Gastroesophageal sphincter (tissue), 4 donors: ENCODE measurements around the gene VPREB1. TPM values are rescaled to one million over a fixed set of nuclear protein-coding genes. Genes with fewer than 3 reads are reported as not detected.
"Not testable (repeated sequence)": the region's sequence is repeated elsewhere in the genome, so short reads cannot be mapped to it uniquely, and the experiment has no call there.

Experiments
- ATAC-seq: fragments of 150-250 bp; one replicate; pipeline ENCODE4 v1.9.1; 2016; ENCODE audit warnings: mild to moderate bottlenecking, moderate library complexity
- H3K27ac ChIP-seq, 4 donors: fragments of 200-600 bp; sonication (generic) in 3 of 4; 1 replicate in 3 of 4; 2 replicates in 1 of 4; pipeline ENCODE4 v1.5.1; 2016 to 2019
- H3K27me3 ChIP-seq: fragments of 200-600 bp; sonication (generic); one replicate; pipeline ENCODE4 v1.5.1; 2019
- H3K36me3 ChIP-seq, 2 donors: fragments of 200-600 bp; sonication (generic); one replicate each; pipeline ENCODE4 v1.5.1; 2019; ENCODE audit warnings: control low read depth in 1 of 2
- H3K4me1 ChIP-seq, 3 donors: fragments of 200-600 bp; sonication (generic); 1 replicate in 2 of 3; 2 replicates in 1 of 3; pipeline ENCODE4 v1.5.1; 2016 to 2019; ENCODE audit warnings: control low read depth in 2 of 3
- H3K4me3 ChIP-seq, 2 donors: fragments of 200-600 bp; sonication (generic); one replicate each; pipeline ENCODE4 v1.5.1; 2019; ENCODE audit warnings: mild to moderate bottlenecking in 1 of 2, moderate library complexity in 1 of 2
- H3K9me3 ChIP-seq, 3 donors: fragments of 200-600 bp; sonication (generic); one replicate each; pipeline ENCODE4 v1.5.1; 2017 to 2019; ENCODE audit warnings: control low read depth in 2 of 3
- CTCF ChIP-seq, 4 experiments: fragments of 200-600 bp in 2 of 4; fragments of 450-650 bp in 2 of 4; sonication (generic) in 1 of 4; IDR thresholded peaks; one replicate each; pipeline ENCODE4 v1.5.1; 2017 to 2019; ENCODE audit warnings: antibody characterized with exemption in 4 of 4, mild to moderate bottlenecking in 2 of 4, moderate library complexity in 2 of 4
- EP300 ChIP-seq: sonication (generic); formaldehyde crosslinking; IDR thresholded peaks from one replicate; pipeline ENCODE4 v1.6.1; 2017; ENCODE audit warnings: antibody characterized with exemption, mild to moderate bottlenecking
- POLR2A ChIP-seq, 2 donors: fragments of 450-650 bp; IDR thresholded peaks; one replicate each; pipeline ENCODE4 v1.6.1; 2017; ENCODE audit warnings: antibody characterized with exemption in 2 of 2, mild to moderate bottlenecking in 2 of 2, moderate library complexity in 1 of 2
- POLR2AphosphoS5 ChIP-seq: sonication (generic); formaldehyde crosslinking; IDR thresholded peaks from one replicate; pipeline ENCODE4 v1.6.1; 2017; ENCODE audit warnings: antibody characterized with exemption
- WGBS, 2 donors: methylation state at CpG; one replicate each; pipeline ENCODE4 v1.1.5; 2018; ENCODE audit warnings: low coverage in 1 of 2; 5-methylcytosine and 5-hydroxymethylcytosine counted together
- total RNA-seq, 4 donors: library from RNA; depleted of rRNA; stranded (reverse); fragments of >200 nt; gene quantifications; one replicate each; pipeline ENCODE4 v1.1.0, GENCODE V29; 2016

The VPREB1 gene
- total RNA-seq, 4 donors from 2014 or later, result not detected

- no peaks in the 10 kb centered on the region for H3K4me1 ChIP-seq
- no peaks in the 10 kb centered on the region for H3K36me3 ChIP-seq
- H3K27me3 ChIP-seq, result peaks cover 66% of the 10 kb centered on the region
- no peak overlapping the region for H3K4me3 ChIP-seq
- WGBS, 2 donors, result 45 to 50% methylated on average over 1 to 2 of the region's 2 CpGs
- TF ChIP-seq CTCF (IDR thresholded peaks at IDR 0.05) (no peak), EP300 (no peak), POLR2AphosphoS5 (no peak), POLR2A (IDR thresholded peaks at IDR 0.05) (no peak)
- H3K27ac ChIP-seq, result no peak overlapping the region
- no peak for ATAC-seq
- H3K9me3 ChIP-seq, result no peaks in the 10 kb centered on the region
Observed at GRCh38 chr22:22208652-22209051, 35.9 kb upstream of the VPREB1 start.

- H3K4me3 ChIP-seq, H3K36me3 ChIP-seq, ATAC-seq, H3K27ac ChIP-seq, H3K9me3 ChIP-seq, H3K4me1 ChIP-seq: not testable (repeated sequence)
- peaks cover 64% of the 10 kb centered on the region for H3K27me3 ChIP-seq
- 72 to 84% methylated on average over 4 to 14 of the region's 14 CpGs for WGBS, 2 donors
Observed at GRCh38 chr22:22209080-22209640, 35.4 kb upstream of the VPREB1 start.

GRCh38 chr22:22210375-22210774, 34.2 kb upstream of the VPREB1 start:
- TF ChIP-seq EP300 (no peak), POLR2A (IDR thresholded peaks at IDR 0.05) (no peak), CTCF (IDR thresholded peaks at IDR 0.05) (no peak), POLR2AphosphoS5 (no peak)
- Histone ChIP-seq H3K27ac (no peak overlapping the region), H3K4me3 (no peak overlapping the region), H3K36me3 (no peaks in the 10 kb centered on the region), H3K4me1 (no peaks in the 10 kb centered on the region), H3K27me3 (peaks cover 55% of the 10 kb centered on the region), H3K9me3 (no peaks in the 10 kb centered on the region)
- no peak for ATAC-seq
- WGBS, 2 donors, result 17 to 48% methylated on average over 1 to 4 of the region's 4 CpGs

GRCh38 chr22:22210889-22211833, 33.4 kb upstream of the VPREB1 start:
- no peak for TF ChIP-seq POLR2AphosphoS5
- TF ChIP-seq CTCF (IDR thresholded peaks at IDR 0.05), result no peak
- TF ChIP-seq POLR2A (IDR thresholded peaks at IDR 0.05), result no peak
- TF ChIP-seq EP300, result no peak
- WGBS, 2 donors, result 71 to 74% methylated on average over 3 to 7 of the region's 13 CpGs
- H3K4me1 ChIP-seq, result no peaks in the 10 kb centered on the region
- no peak overlapping the region for H3K27ac ChIP-seq
- ATAC-seq, result no peak
- peaks cover 49% of the 10 kb centered on the region for H3K27me3 ChIP-seq
- no peaks in the 10 kb centered on the region for H3K9me3 ChIP-seq
- H3K4me3 ChIP-seq, result no peak overlapping the region
- H3K36me3 ChIP-seq, result no peaks in the 10 kb centered on the region

DNA sequence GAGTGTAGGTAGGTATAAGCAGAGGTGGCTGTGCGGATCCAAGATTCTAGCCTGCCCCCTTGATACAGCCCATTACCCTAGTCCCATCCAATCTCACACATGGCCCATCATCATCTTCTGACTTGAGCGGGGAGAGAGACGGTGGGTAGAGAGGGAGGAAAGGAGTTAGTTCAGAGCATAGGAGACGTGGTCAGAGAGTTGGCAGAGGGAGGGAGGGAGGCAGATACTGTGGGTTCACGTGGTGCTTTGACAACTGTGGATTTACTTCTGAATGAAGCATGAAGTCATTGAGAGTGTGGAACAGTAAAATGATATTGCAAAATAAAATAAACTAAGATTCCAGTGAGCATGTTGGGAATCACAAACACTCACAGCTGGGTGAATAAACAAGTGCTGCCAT, 31.4 kb upstream of the VPREB1 start:
- TF ChIP-seq POLR2A (IDR thresholded peaks at IDR 0.05) (no peak), POLR2AphosphoS5 (no peak), CTCF (IDR thresholded peaks at IDR 0.05) (no peak), EP300 (no peak)
- 23 to 24% methylated on average over 5 of the region's 5 CpGs for WGBS, 2 donors
- no peak for ATAC-seq
- Histone ChIP-seq H3K27me3 (peaks cover 29% of the 10 kb centered on the region), H3K4me3 (no peak overlapping the region), H3K36me3 (no peaks in the 10 kb centered on the region), H3K9me3 (no peaks in the 10 kb centered on the region), H3K27ac (no peak overlapping the region), H3K4me1 (no peaks in the 10 kb centered on the region)
